Uterus (tissue), 2 donors: ENCODE results near the gene GLI2.

ENCODE experiments used
- CTCF ChIP-seq, 4 experiments: fragments of 200-600 bp in 2 of 4; fragments of 450-650 bp in 2 of 4; sonication (generic) in 2 of 4; IDR thresholded peaks; one replicate each; pipeline ENCODE4 v1.5.1; 2016 to 2019; ENCODE audit warnings: antibody characterized with exemption in 4 of 4, mild to moderate bottlenecking in 2 of 4, moderate library complexity in 1 of 4
- POLR2A ChIP-seq, 2 donors: fragments of 450-650 bp; IDR thresholded peaks; one replicate each; pipeline ENCODE4 v1.6.1; 2016; ENCODE audit warnings: antibody characterized with exemption in 2 of 2, mild to moderate bottlenecking in 1 of 2, moderate library complexity in 1 of 2

DNA sequence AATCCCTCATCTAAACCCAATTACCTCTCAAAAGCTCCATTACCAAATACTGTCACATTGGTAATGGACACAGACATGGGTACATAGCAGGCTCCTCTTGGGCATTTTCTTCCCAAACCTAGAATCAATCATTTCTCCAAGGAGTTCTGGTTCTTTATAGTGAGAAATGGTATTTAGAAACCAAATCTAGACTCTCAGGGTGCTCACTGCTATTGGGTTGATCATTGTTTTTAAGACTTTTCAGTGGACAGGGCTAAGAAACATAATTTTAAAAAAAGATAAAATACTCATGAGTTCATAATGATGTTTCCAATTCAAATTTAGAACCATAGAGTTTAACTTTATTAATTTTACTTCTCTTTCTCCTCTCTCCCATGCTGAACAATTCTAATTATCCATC is 9.4 kb upstream of the GLI2 start:
- no peak for TF ChIP-seq CTCF (IDR thresholded peaks at IDR 0.05)
- TF ChIP-seq POLR2A (IDR thresholded peaks at IDR 0.05): no peak
